HG03354 (cell line): ENCODE results near the gene MBLAC2.
A peak's percentile ranks its signal among the peaks of the same experiment; 100 is the strongest.

Experiments
- ATAC-seq: cut with Tn5 transposase; IDR thresholded peaks from one replicate; pipeline ENCODE4 v1.9.1; 2021; ENCODE audit warnings: mild to moderate bottlenecking; ENCODE audit not compliant: unreplicated experiment, poor library complexity, severe bottlenecking

Gene MBLAC2

GRCh38 chr5:90473396-90474234, 956 bp downstream of the MBLAC2 start:
- peak; percentile 4 for ATAC-seq

GRCh38 chr5:90472783-90473395, 1.7 kb downstream of the MBLAC2 start:
- no peak for ATAC-seq

- ATAC-seq = no peak
These were observed 13.3 kb downstream of the MBLAC2 start for GRCh38 chr5:90461288-90461687.

GRCh38 chr5:90446961-90447360, 27.6 kb downstream of the MBLAC2 start:
- ATAC-seq = no peak

- ATAC-seq = no peak
These were observed 33.9 kb downstream of the MBLAC2 start for GRCh38 chr5:90440644-90441043.

GRCh38 chr5:90438100-90438499, 36.5 kb downstream of the MBLAC2 start:
- ATAC-seq = no peak

GRCh38 chr5:90437663-90438062, 36.9 kb downstream of the MBLAC2 start:
- no peak for ATAC-seq

- ATAC-seq = peak; percentile 67
These were observed 40.4 kb downstream of the MBLAC2 start for GRCh38 chr5:90434116-90434714.

GRCh38 chr5:90424245-90424644, 50.3 kb downstream of the MBLAC2 start:
- ATAC-seq = peak; percentile 82

GRCh38 chr5:90421136-90421535, 53.4 kb downstream of the MBLAC2 start:
- ATAC-seq = no peak

GRCh38 chr5:90418214-90418613, 56.4 kb downstream of the MBLAC2 start:
- ATAC-seq = no peak

GRCh38 chr5:90410178-90410762, 64.3 kb downstream of the MBLAC2 start:
- no peak for ATAC-seq

GRCh38 chr5:90409318-90410177, 65.0 kb downstream of the MBLAC2 start, which contains the start of gene CETN3:
TSS of gene CETN3 (minus strand) at chr5:90409756. CDS start at chr5:90409661, 95 bp downstream.
- peak; percentile 94 for ATAC-seq

- ATAC-seq = peak; percentile 2
These were observed 65.8 kb downstream of the MBLAC2 start for GRCh38 chr5:90408571-90409317.
